ENCODE data around the gene SLC22A17. TPM values are rescaled to one million over a fixed set of nuclear protein-coding genes. Genes with fewer than 3 reads are reported as not detected.

The SLC22A17 gene
- total RNA-seq, 1 donor from 2014 or later: 26.2 TPM

- Mint-ChIP-seq H3K9me3 (ENCODE audit: low read depth) (no peaks in the 10 kb centered on the region), H3K27ac (no peak overlapping the region), H3K4me1 (ENCODE audit: low read depth) (no peaks in the 10 kb centered on the region), H3K36me3 (ENCODE audit: insufficient read depth) (no peaks in the 10 kb centered on the region), H3K4me3 (ENCODE audit: low read depth) (no peak overlapping the region), H3K27me3 (peaks cover 45% of the 10 kb centered on the region)
- no peak for TF ChIP-seq CTCF (IDR thresholded peaks at IDR 0.05; ENCODE audit: unreplicated experiment)
- no peak for DNase-seq (ENCODE audit: low spot score, unreplicated experiment)
Measured at GRCh38 chr14:23377573-23378563, 25.2 kb upstream of the SLC22A17 start.

- DNase-seq (ENCODE audit: low spot score, unreplicated experiment): no peak
- peak overlapping the region; percentile 71 for H3K27ac Mint-ChIP-seq
- no peaks in the 10 kb centered on the region for H3K36me3 Mint-ChIP-seq (ENCODE audit: insufficient read depth)
- no peak for TF ChIP-seq CTCF (IDR thresholded peaks at IDR 0.05; ENCODE audit: unreplicated experiment)
- no peak overlapping the region for H3K4me3 Mint-ChIP-seq (ENCODE audit: low read depth)
- no peaks in the 10 kb centered on the region for H3K4me1 Mint-ChIP-seq (ENCODE audit: low read depth)
- peaks cover 39% of the 10 kb centered on the region for H3K27me3 Mint-ChIP-seq
- H3K9me3 Mint-ChIP-seq (ENCODE audit: low read depth): no peaks in the 10 kb centered on the region
Measured at GRCh38 chr14:23377198-23377550, 24.5 kb upstream of the SLC22A17 start.

GRCh38 chr14:23376482-23377197 is 24.0 kb upstream of the SLC22A17 start, which contains the start of gene CMTM5:
CMTM5 (plus strand) TSS chr14:23377046; CDS start chr14:23377252, 206 bp downstream.
- Mint-ChIP-seq H3K4me1 (ENCODE audit: low read depth) (no peaks in the 10 kb centered on the region), H3K9me3 (ENCODE audit: low read depth) (no peaks in the 10 kb centered on the region), H3K36me3 (ENCODE audit: insufficient read depth) (no peaks in the 10 kb centered on the region), H3K4me3 (ENCODE audit: low read depth) (no peak within 1 kb of the TSS), H3K27me3 (peaks cover 34% of the 10 kb centered on the region), H3K27ac (peak within 1 kb of the TSS; percentile 71)
- TF ChIP-seq CTCF (IDR thresholded peaks at IDR 0.05; ENCODE audit: unreplicated experiment): no peak
- no peak for DNase-seq (ENCODE audit: low spot score, unreplicated experiment)

- Mint-ChIP-seq H3K4me3 (ENCODE audit: low read depth) (no peak overlapping the region), H3K36me3 (ENCODE audit: insufficient read depth) (no peaks in the 10 kb centered on the region), H3K27ac (no peak overlapping the region), H3K27me3 (peaks cover 32% of the 10 kb centered on the region), H3K4me1 (ENCODE audit: low read depth) (no peaks in the 10 kb centered on the region), H3K9me3 (ENCODE audit: low read depth) (no peaks in the 10 kb centered on the region)
- no peak for DNase-seq (ENCODE audit: low spot score, unreplicated experiment)
- TF ChIP-seq CTCF (IDR thresholded peaks at IDR 0.05; ENCODE audit: unreplicated experiment): no peak
Measured at GRCh38 chr14:23375527-23376251, 23.0 kb upstream of the SLC22A17 start.

- Mint-ChIP-seq H3K36me3 (ENCODE audit: insufficient read depth) (no peaks in the 10 kb centered on the region), H3K4me3 (ENCODE audit: low read depth) (no peak overlapping the region), H3K9me3 (ENCODE audit: low read depth) (no peaks in the 10 kb centered on the region)
Measured at GRCh38 chr14:23373041-23373440, 20.4 kb upstream of the SLC22A17 start.

More at GRCh38 chr14:23373041-23373440, 20.4 kb upstream of the SLC22A17 start:
- no peaks in the 10 kb centered on the region for H3K4me1 Mint-ChIP-seq (ENCODE audit: low read depth)
- peaks cover 23% of the 10 kb centered on the region for H3K27me3 Mint-ChIP-seq
- DNase-seq (ENCODE audit: low spot score, unreplicated experiment): no peak
- no peak for TF ChIP-seq CTCF (IDR thresholded peaks at IDR 0.05; ENCODE audit: unreplicated experiment)
- no peak overlapping the region for H3K27ac Mint-ChIP-seq
